HG02943 (cell line): ENCODE data around the gene HES4.
"Not testable (repeated sequence)": the region's sequence is repeated elsewhere in the genome, so short reads cannot be mapped to it uniquely, and the experiment has no call there.

Source experiments
- ATAC-seq: cut with Tn5 transposase; IDR thresholded peaks from one replicate; pipeline ENCODE4 v1.9.1; 2021; ENCODE audit warnings: mild to moderate bottlenecking, low read depth, moderate library complexity; ENCODE audit not compliant: unreplicated experiment

The HES4 gene

DNA sequence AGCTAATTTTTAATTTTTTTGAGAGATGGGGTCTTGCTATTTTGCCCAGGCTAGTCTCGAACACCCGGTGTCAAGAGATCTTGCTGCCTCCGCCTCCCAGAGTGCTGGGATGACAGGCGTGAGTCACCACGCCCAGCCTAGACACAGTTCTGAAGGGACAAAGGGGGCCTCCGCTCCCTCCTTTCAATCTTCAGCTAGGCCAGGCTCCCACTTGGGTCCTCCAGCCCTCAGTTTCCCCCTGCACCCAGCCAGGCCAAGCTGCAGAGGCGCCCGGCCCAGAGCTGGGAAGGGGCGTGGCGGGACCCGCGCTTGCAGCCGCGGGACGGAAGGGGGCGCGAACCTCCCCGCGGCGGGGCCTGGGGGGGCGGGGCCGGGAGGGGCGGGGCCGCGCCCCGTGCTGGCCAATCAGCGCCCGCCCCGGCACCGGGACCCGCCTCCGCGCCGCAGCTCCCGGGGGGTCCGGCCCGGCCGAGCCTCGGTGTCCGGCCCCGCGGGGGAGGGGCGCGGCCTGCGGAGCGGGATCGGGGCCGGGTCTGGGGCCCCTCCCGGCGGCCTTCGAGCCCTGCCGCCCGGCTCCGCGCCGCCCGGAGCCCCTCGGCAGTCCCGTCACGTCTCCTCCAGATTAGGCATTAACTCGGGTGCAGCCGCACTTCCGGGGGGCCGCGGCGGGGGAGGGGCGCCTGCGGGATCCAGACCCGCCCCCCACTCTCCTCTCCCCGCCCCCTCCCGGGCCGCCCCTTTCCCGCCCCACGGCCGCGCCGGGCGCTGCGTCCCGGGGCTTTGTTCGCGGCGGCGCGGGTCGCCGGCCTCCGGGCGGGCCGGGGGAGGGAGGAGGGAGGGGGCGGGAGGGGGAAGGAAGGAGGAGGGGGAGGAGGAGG, 19.5 kb upstream of the HES4 start:
- peak; percentile 50 for ATAC-seq

DNA sequence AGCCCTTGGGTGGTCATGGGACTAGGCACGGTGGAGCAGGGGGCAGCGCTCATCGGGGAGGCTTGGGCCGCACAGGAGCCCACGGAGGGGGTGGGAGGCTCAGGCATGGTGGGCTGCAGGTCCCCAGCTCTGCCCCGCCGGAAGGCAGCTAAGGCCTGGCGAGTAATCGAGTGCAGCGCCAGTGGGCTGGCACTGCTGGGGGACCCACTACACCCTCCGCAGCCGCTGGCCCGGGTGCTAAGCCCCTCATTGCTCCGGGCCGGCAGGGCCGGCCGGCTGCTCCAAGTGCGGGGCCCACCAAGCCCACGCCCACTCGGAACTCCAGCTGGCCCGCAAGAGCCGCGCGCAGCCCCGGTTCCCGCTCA, 18.4 kb upstream of the HES4 start:
- ATAC-seq, result not testable (repeated sequence)

DNA sequence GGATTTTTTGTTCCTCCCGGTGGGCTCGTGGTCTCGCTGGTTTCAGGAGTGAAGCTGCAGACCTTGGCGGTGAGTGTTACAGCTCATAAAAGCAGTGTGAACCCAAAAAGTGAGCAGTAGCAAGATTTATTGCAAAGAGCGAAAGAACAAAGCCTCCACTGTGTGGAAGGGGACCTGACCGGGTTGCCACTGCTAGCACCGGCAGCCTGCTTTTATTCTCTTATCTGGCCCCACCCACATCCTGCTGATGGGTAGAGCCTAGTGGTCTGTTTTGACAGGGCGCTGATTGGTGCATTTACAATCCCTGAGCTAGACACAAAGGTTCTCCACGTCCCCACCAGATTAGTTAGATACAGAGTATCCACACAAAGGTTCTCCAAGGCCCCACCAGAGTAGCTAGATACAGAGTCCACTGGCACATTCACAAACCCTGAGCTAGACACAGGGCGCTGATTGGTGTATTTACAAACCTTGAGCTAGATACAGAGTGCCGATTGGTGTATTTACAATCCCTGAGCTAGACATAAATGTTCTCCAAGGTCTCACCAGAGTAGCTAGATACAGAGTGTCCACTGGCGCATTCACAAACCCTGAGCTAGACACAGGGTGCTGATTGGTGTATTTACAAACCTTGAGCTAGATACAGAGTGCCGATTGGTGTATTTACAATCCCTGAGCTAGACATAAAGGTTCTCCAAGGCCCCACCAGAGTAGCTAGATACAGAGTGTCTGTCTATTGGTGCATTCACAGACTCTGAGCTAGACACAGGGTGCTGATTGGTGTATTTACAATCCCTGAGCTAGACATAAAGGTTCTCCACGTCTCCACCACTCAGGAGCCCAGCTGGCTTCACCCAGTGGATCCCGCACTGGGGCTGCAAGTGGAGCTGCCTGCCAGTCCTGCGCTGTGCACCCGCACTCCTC, 17.8 kb upstream of the HES4 start:
- not testable (repeated sequence) for ATAC-seq

DNA sequence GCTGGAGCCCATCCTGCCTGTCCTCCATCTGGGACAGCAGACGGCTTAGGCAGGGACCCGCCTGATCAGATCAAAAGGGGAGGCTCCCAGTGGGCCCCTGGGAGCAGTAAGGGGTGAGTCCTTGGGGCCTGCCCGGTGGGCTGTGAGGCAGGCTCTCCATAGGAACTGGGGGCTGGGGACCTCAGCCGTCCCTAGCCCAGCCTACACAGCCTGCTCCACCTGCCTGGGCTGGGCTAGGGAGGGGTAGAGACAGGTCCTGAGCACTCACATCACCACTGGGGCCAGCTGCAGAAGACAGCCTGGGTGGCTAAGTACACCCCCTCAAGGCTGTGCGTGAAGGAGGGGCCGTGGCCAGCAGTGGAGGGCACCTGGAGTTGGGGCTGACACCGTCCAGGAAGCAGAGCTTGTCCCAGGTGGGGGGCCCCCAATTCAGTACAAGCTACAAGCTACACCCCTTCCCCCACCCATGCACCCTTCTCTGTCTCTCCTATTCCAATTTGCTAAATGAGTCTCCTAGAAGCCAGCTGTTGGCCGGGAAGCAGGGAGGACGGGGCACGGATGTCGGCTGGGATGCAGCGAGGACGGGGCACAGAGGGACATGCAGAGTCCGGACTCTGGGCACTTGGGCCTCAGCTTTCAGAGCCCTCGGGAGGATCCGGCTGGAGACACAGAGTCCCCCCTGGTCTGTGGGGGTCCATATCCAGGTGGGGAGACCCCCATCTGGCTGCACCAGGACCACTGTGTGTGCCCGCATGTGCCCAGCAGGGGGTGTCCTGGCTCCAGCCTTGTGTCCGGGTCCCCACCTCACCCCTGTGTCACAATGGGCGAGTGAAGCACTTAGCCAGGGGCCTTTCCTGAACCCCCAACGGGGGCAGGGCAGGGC, 15.1 kb upstream of the HES4 start:
- no peak for ATAC-seq

GRCh38 chr1:1013922-1014648, 14.2 kb upstream of the HES4 start:
- no peak for ATAC-seq

- ATAC-seq, result peak; percentile 65
Measured at GRCh38 chr1:1013105-1013921, 13.4 kb upstream of the HES4 start, which contains the start of gene ISG15. ISG15 (plus strand) TSS chr1:1013497; CDS start chr1:1013574, 77 bp downstream.

DNA sequence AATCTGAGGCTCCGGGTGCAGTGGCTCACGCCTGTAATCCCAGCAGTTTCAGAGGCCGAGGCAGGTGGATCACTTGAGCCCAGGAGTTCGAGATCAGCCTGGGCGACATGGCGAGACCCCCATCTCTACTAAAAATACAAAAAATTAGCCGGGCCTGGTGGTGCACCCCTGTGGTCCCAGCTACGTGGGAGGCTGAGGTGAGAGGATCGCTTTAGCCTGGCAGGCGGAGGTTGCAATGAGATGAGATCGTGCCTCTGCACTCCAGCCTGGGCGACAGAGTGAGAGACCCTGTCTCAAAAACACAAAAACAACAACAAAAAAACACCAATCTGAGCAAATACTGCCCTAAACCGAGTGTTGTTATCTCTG, 12.8 kb upstream of the HES4 start:
- not testable (repeated sequence) for ATAC-seq

DNA sequence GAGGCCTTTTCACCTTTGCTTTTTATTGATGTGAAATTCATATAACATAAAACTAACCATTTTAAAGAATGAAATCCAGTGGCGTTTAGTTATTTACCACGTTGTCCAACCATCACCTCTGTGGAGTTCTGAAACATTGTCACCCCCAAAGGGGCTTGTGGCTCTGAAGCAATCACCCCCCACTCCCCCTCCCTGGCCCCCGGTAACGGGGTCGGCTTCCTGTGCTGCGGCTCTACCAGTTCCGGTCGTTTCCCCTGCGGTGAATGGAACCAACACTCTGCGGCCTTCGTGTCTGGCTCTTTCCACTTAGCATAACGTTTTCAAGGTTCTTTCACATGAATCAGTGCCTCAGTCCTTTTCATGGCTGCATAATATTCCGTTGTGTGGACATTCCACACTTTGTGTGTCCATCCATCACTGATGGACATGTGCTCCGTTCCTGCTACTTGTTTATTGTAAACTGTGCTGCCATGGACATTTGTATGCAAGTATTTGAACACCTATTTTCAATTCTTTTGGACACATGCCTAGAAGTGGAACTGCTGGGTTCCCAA, 11.6 kb upstream of the HES4 start:
- no peak for ATAC-seq

DNA sequence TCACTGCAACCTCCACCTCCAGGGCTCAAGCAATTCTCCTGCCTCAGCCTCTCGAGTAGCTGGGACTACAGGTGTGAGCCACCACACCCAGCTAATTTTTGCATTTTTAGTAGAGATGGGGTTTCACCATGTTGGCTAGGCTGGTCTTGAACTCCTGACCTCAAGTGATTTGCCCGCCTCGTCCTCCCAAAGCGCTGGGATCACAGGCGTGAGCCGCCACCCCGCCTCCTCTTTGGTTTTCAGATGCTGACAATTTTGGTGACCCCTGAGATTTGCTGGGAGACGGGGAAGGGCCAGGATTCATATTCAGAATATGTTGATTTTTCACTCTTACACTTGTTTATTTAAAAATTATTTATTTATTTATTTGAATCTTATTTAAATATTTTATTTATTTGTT, 10.2 kb upstream of the HES4 start:
- ATAC-seq, result not testable (repeated sequence)

DNA sequence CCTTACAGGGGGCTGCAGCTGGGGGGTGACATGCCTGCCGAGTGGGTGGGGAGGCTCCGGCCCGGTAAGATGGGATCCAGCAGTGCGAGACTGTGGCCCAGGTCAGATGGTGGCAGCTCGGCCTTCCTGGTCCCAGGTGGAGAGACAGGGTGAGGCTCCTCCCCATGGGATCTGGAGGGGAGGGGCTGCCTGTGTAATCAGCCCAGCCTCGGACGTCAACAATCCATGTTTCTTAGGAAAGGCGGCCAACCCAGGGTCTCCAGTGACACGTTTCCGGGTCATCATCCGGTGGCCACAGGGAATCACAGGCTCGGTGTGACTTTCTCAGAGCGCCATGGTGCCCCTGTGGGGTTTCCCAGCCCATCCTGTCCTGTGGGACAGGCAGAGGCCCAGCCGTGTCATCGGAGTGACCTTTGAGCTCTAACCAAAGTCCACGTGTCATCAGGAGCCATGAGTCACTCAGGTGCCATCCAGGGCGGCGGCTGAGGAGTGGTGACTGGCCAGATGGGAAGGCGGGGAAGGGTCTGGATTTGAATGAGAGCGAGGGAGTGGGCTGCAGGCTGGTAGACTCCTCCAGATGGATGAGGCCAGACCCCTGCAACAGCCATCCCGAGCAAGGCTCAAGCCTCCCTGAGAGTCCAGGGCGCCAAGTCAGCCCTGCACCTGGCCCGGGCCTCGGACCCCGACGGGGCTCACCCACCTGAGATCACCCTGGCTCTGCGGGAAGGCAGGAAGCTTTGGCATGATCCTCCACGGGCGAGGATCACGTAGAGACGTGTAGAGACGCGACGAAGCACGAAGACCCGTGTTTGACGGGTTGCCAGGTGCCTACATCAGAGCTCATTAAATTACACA, 6.6 kb upstream of the HES4 start:
- ATAC-seq, result no peak

DNA sequence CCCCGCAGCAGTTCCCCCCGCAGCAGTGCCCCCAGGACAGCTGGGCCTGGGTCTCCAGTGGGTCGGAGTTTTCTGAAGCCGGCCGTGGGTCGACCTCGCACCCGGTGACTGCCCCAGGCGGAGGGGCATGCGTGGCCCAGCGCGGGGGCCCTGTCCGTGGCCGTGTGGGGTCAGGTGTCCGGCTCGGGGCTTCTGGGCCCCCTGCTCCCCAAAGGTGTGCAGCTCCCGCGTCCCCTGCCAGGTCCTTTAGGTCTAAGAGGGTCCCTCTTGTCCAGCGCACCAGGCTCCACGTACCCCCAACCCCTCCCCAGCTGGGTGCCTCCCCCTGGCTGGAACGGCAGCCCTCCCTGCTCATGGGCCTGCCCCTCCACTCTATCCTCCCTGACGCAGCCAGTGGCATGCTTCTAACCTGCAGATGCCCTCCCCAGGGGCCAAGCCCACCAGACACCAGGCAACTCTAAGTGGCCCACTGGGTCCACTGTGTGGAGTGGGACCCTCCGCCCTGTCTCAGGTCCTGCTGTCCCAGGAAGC, 5.9 kb upstream of the HES4 start:
- ATAC-seq, result no peak

DNA sequence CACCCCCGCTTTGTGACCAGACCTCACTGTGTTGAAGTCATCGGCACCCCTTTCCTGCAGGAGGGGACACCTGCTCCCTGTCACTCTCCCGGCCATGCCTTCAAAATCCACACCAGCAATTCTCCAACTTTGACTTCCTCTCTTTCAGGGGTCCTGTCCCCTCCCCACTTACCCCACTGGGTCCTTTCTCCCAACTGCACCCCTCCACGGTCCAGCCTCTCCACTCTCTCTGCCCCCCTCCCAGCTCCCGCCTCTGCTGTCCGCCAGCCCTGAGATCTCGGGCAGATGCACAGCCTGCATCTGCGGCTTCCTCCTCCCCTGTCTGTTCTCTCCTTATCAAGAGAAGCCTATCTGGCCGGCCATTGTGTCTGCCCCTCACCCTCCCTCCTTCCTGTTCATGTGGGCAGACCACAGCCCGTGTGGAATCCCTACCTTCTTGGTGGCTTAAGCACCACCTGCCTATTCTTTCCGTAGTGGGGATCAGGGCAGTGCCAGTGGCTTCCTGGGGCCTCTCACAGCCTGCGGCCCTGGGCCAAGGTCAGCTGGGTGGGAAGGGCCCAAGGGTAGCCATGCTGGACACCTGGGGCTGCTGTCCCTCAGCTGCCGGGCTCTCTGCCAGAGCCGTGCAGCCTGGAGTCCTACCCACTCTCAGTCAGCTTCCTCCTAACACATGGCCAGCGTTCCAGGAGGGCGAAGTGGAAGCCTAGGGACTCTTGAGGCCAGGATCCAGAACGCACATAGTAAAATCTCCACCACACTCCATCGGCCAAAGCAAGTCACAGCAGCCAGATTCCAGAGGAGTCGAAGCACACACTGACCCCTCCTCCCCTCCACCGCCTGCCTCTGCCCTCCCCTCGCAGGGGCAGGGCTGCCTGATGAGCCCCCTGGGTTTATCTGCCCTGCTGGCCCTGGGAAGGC, 5.1 kb upstream of the HES4 start:
- ATAC-seq, result no peak

DNA sequence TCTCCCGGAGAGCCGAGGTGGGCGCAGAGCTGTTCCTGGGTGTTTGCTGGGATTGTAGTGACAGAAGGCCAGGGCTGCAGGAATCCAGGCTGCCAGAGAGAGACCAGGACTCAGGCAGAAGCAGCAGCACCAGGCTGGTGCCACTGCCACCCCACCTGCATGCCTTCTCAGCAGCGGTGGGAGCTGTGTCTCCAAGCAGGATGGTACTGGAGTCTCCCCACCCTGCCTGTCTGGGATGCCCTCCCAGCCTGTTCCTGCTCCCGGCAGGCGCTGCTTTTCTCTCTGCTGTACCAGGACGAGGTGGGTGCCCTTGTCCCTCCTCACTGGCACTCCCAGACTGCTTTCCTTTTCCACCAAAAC, 4.5 kb upstream of the HES4 start:
- ATAC-seq, result no peak

DNA sequence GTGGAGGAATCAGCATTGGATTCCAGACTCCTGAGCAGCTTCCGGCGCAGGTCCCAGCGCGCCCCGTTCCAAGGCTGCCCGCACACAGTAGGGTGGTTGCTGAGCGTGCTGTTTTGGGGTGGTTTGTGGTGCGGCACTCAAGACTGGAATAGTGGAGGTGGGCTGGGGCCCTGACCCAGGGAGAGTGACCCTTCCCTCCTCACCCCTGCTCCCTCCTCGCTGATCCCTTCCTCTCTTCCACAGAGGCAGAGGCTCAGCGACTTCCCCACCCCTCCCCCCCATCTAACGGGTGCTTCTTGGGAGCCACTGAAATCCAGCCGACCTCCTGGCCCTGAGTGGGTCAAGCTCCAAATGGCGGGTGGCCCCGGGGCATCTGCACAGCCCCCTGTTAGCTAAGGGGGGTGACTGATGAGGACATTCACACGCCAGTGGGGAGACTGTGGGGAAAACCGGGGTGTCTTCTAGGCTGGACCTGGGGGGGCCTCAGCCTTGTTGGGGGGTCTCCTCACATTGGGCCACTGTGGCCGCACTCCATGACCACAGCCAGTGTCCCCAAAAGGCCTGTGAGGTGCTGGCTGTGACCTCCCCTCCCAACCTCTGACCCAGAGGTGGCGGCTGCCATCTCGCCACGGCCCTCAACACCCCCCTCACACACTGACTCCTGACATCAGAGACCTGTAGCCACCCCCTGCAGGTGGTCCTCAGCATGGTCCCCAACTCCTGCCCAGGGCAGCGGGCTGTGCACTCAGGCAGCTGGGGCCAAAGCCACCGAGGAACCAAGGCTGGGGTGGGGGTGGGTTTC, 3.9 kb upstream of the HES4 start:
- no peak for ATAC-seq

DNA sequence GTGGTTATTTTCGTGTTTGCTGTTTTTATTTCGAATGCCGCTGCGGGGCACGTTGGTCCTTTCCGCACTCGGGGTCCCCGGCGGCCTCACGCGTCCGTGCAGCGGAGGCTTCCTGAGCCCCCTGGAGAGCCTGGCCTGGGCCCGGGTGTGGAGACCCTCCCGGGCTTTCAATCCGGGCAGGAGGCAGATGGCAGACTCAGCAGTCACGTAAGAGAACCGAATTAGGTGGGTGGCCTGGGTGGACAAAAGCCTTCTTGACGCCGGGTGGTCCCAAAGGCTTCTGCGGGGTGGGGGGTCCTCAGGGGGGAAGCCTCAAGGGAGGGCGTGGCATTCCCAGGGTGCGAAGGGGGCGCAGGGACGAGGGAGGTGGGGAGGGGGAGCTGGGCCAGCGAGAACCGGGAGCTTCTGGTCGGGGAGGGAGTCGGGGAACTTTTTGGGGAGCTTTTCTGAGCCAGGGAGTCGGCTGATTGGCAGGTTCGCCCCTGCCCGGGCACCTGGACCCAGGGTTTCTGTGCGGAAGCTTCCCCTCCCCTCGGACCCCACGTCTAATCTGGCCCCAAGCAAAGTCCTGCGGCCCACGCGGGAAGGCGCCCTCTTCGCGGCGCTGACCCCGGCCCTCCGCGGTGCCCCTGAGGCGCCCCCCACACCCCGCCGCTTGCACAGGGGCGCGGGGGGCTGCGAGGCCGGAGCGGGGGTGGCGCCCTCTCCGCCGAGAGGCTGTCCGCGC, 1.3 kb upstream of the HES4 start:
- ATAC-seq, result no peak
